Coronary artery (tissue), 2 donors: ENCODE results near the gene ZSWIM5.

ENCODE experiments used
- DNase-seq: peaks from one replicate; pipeline ENCODE4 v3.0.0-alpha.2; 2017; ENCODE audit warnings: low spot score
- H3K27ac ChIP-seq, 2 donors: fragments of 200-600 bp; sonication (generic); one replicate each; pipeline ENCODE4 v1.5.1; 2016 to 2019
- H3K4me3 ChIP-seq: fragments of 200-600 bp; sonication (generic); 2 replicates; pipeline ENCODE4 v1.5.1; 2016; ENCODE audit warnings: mild to moderate bottlenecking, moderate library complexity
- CTCF ChIP-seq: fragments of 200-600 bp; sonication (generic); IDR thresholded peaks from one replicate; pipeline ENCODE4 v1.5.1; 2019; ENCODE audit warnings: antibody characterized with exemption

The ZSWIM5 gene

GRCh38 chr1:45047032-45047431 is 159.4 kb downstream of the ZSWIM5 start:
- H3K27ac ChIP-seq = no peak overlapping the region
- H3K4me3 ChIP-seq = no peak overlapping the region
- DNase-seq = no peak
- no peak for TF ChIP-seq CTCF

GRCh38 chr1:45044916-45045315 is 161.5 kb downstream of the ZSWIM5 start:
- DNase-seq = no peak
- Histone ChIP-seq H3K27ac (no peak overlapping the region), H3K4me3 (no peak overlapping the region)
- TF ChIP-seq CTCF = no peak

- no peak overlapping the region for H3K27ac ChIP-seq
- no peak overlapping the region for H3K4me3 ChIP-seq
- no peak for DNase-seq
- TF ChIP-seq CTCF = no peak
Observed at GRCh38 chr1:45043094-45043493, 163.3 kb downstream of the ZSWIM5 start.

GRCh38 chr1:45040297-45040696 is 166.1 kb downstream of the ZSWIM5 start:
- no peak for TF ChIP-seq CTCF
- DNase-seq = no peak
- Histone ChIP-seq H3K4me3 (no peak overlapping the region), H3K27ac (no peak overlapping the region)

GRCh38 chr1:45038661-45039364 is 167.6 kb downstream of the ZSWIM5 start:
- no peak for DNase-seq
- no peak for TF ChIP-seq CTCF
- no peak overlapping the region for H3K27ac ChIP-seq
- H3K4me3 ChIP-seq = no peak overlapping the region

- Histone ChIP-seq H3K27ac (no peak overlapping the region), H3K4me3 (no peak overlapping the region)
- no peak for DNase-seq
- no peak for TF ChIP-seq CTCF
Observed at GRCh38 chr1:45038240-45038639, 168.2 kb downstream of the ZSWIM5 start.

- no peak overlapping the region for H3K27ac ChIP-seq
- no peak for TF ChIP-seq CTCF
- H3K4me3 ChIP-seq = no peak overlapping the region
- DNase-seq = no peak
Observed at GRCh38 chr1:45037456-45037855, 168.9 kb downstream of the ZSWIM5 start.
